IMR-90 (cell line): ENCODE results near the gene HUWE1. TPM values are rescaled to one million over a fixed set of nuclear protein-coding genes. Genes with fewer than 3 reads are reported as not detected.

ENCODE experiments used
- ATAC-seq: fragments of 200-7000 bp; cut with Tn5 transposase; 2 replicates; pipeline ENCODE4 v1.9.1; 2020; ENCODE audit warnings: low read depth, mild to moderate bottlenecking, moderate library complexity
- BruUV-seq: library from RNA; stranded (reverse); fragments of 400-500 nt; replicated peaks from 2 replicates; lab custom pipeline; 2021; lab: Mats Ljungman, UMichigan
- CTCF ChIA-PET: fragments of 300-600 bp; formaldehyde crosslinking; extraction: SDS; loops from one replicate; lab custom pipeline; 2021; ENCODE audit warnings: antibody characterized with exemption; lab: Yijun Ruan, JAX
- POLR2A ChIA-PET: fragments of 300-600 bp; sonication (Branson Sonifier 250); formaldehyde crosslinking; loops from one replicate; lab custom pipeline; 2022; ENCODE audit warnings: antibody characterized with exemption; ENCODE audit not compliant: unreplicated experiment; lab: Charles Lee
- DNase-seq: peaks from one replicate; pipeline ENCODE4 v3.0.0; 2013
- H2AFZ ChIP-seq: replicated peaks from 2 replicates; pipeline ENCODE3; 2013; ENCODE audit warnings: low read length, mild to moderate bottlenecking; ENCODE audit not compliant: poor library complexity
- H2AK5ac ChIP-seq: 2 replicates; pipeline ENCODE4 v1.6.1; 2013; ENCODE audit warnings: low read depth, low read length, inconsistent platforms
- H2AK9ac ChIP-seq: replicated peaks from 2 replicates; pipeline ENCODE3; 2013; ENCODE audit warnings: mild to moderate bottlenecking, low read depth, low read length, moderate library complexity; ENCODE audit not compliant: poor library complexity
- H2BK120ac ChIP-seq: 2 replicates; pipeline ENCODE4 v1.6.1; 2013; ENCODE audit warnings: low read depth, low read length, inconsistent platforms
- H2BK15ac ChIP-seq: 3 replicates; pipeline ENCODE4 v1.6.1; 2013; ENCODE audit warnings: low read depth, low read length, inconsistent platforms
- H2BK20ac ChIP-seq: 2 replicates; pipeline ENCODE4 v1.6.1; 2013; ENCODE audit warnings: low read depth, mild to moderate bottlenecking, inconsistent platforms, low read length, moderate library complexity
- H2BK5ac ChIP-seq: 2 replicates; pipeline ENCODE4 v1.6.1; 2013; ENCODE audit warnings: mild to moderate bottlenecking, low read depth, low read length, inconsistent platforms; ENCODE audit not compliant: poor library complexity, severe bottlenecking
- H3K14ac ChIP-seq: replicated peaks from 2 replicates; pipeline ENCODE4 v1.6.1; 2013; ENCODE audit warnings: low read depth, low read length, inconsistent platforms
- H3K18ac ChIP-seq: 2 replicates; pipeline ENCODE4 v1.6.1; 2013; ENCODE audit warnings: low read depth, low read length, control low read depth
- H3K23ac ChIP-seq: 2 replicates; pipeline ENCODE4 v1.6.1; 2013; ENCODE audit warnings: low read depth, low read length, inconsistent platforms
- H3K27ac ChIP-seq: 2 replicates; pipeline ENCODE4 v1.5.1; 2013; ENCODE audit warnings: mild to moderate bottlenecking, control low read depth, low read length; ENCODE audit not compliant: insufficient read depth
- H3K27me3 ChIP-seq: 2 replicates; pipeline ENCODE4 v1.6.1; 2013; ENCODE audit warnings: low read length; ENCODE audit not compliant: control insufficient read depth, insufficient read depth
- H3K36me3 ChIP-seq: 2 replicates; pipeline ENCODE4 v1.6.1; 2013; ENCODE audit warnings: low read length, mixed read lengths; ENCODE audit not compliant: control insufficient read depth, insufficient read depth
- H3K4ac ChIP-seq: 2 replicates; pipeline ENCODE4 v1.6.1; 2013; ENCODE audit warnings: low read depth, low read length, inconsistent platforms
- H3K4me1 ChIP-seq: 2 replicates; pipeline ENCODE4 v1.6.1; 2013; ENCODE audit warnings: low read length, mixed read lengths; ENCODE audit not compliant: control insufficient read depth, insufficient read depth
- H3K4me2 ChIP-seq: 2 replicates; pipeline ENCODE4 v1.6.1; 2013; ENCODE audit warnings: low read depth, mild to moderate bottlenecking, control low read depth, low read length, moderate library complexity
- H3K4me3 ChIP-seq: 2 replicates; pipeline ENCODE4 v1.5.1; 2013; ENCODE audit warnings: low read depth, mild to moderate bottlenecking, control low read depth, low read length, moderate library complexity; ENCODE audit not compliant: insufficient read depth
- H3K56ac ChIP-seq: 2 replicates; pipeline ENCODE4 v1.6.1; 2013; ENCODE audit warnings: low read length, inconsistent platforms; ENCODE audit not compliant: insufficient read depth; ENCODE audit errors: extremely low read depth
- H3K79me1 ChIP-seq, 2 experiments: 2 replicates each; pipeline ENCODE4 v1.6.1; 2013; ENCODE audit warnings: low read length in 2 of 2, inconsistent platforms in 1 of 2, low read depth in 1 of 2
- H3K9ac ChIP-seq: 2 replicates; pipeline ENCODE4 v1.6.1; 2013; ENCODE audit warnings: low read depth, low read length, control low read depth
- H3K9me1 ChIP-seq: 2 replicates; pipeline ENCODE4 v1.6.1; 2013; ENCODE audit warnings: low read length, inconsistent platforms; ENCODE audit not compliant: insufficient read depth
- H3K9me3 ChIP-seq: 2 replicates; pipeline ENCODE4 v1.6.1; 2013; ENCODE audit warnings: low read length; ENCODE audit not compliant: control insufficient read depth, insufficient read depth
- H4K20me1 ChIP-seq: 2 replicates; pipeline ENCODE4 v1.6.1; 2013; ENCODE audit warnings: low read length, inconsistent platforms; ENCODE audit not compliant: insufficient read depth
- H4K5ac ChIP-seq: 2 replicates; pipeline ENCODE4 v1.6.1; 2013; ENCODE audit warnings: mild to moderate bottlenecking, low read depth, low read length, control low read depth
- H4K8ac ChIP-seq, 2 experiments: 2 replicates each; pipeline ENCODE4 v1.6.1; 2013; ENCODE audit warnings: low read depth in 2 of 2, low read length in 2 of 2, control low read depth in 1 of 2, inconsistent platforms in 1 of 2
- H4K91ac ChIP-seq: 2 replicates; pipeline ENCODE4 v1.6.1; 2013; ENCODE audit warnings: low read depth, low read length, inconsistent platforms; ENCODE audit not compliant: insufficient read depth
- BHLHE40 ChIP-seq: fragments of 150-350 bp; IDR thresholded peaks from 2 replicates; pipeline ENCODE4 v1.6.1; 2016; ENCODE audit warnings: mild to moderate bottlenecking, low read depth, low read length
- CEBPB ChIP-seq: IDR thresholded peaks from 2 replicates; pipeline ENCODE4 v1.6.1; 2012; ENCODE audit warnings: low read depth, low read length, improper control_type of control experiment
- ELK1 ChIP-seq: fragments of 150-350 bp; IDR thresholded peaks from 2 replicates; pipeline ENCODE4 v1.6.1; 2016; ENCODE audit warnings: low read depth, mild to moderate bottlenecking, low read length, moderate library complexity, borderline replicate concordance
- FOS ChIP-seq: fragments of 150-350 bp; IDR thresholded peaks from 2 replicates; pipeline ENCODE4 v1.6.1; 2016; ENCODE audit warnings: low read depth, low read length
- MAZ ChIP-seq: IDR thresholded peaks from 2 replicates; pipeline ENCODE4 v1.6.1; 2012; ENCODE audit warnings: low read depth, mild to moderate bottlenecking, low read length, improper control_type of control experiment, moderate library complexity, borderline replicate concordance
- MXI1 ChIP-seq: IDR thresholded peaks from 2 replicates; pipeline ENCODE4 v1.6.1; 2012; ENCODE audit warnings: low read depth, mild to moderate bottlenecking, low read length, moderate library complexity, borderline replicate concordance
- NFE2L2 ChIP-seq: fragments of 150-350 bp; IDR thresholded peaks from 2 replicates; pipeline ENCODE4 v1.6.1; 2016; ENCODE audit warnings: low read depth, mild to moderate bottlenecking, low read length
- POLR2A ChIP-seq: IDR thresholded peaks from 2 replicates; pipeline ENCODE4 v1.6.1; 2012; ENCODE audit warnings: mild to moderate bottlenecking, low read depth, low read length
- RAD21 ChIP-seq: IDR thresholded peaks from 2 replicates; pipeline ENCODE4 v1.6.1; 2012; ENCODE audit warnings: low read length, improper control_type of control experiment
- RCOR1 ChIP-seq: IDR thresholded peaks from 2 replicates; pipeline ENCODE4 v1.6.1; 2012; ENCODE audit warnings: mild to moderate bottlenecking, low read length, improper control_type of control experiment; ENCODE audit not compliant: insufficient replicate concordance
- RFX5 ChIP-seq: IDR thresholded peaks from 2 replicates; pipeline ENCODE4 v1.8.0; 2012; ENCODE audit warnings: low read depth, mild to moderate bottlenecking, low read length, moderate library complexity
- SMC3 ChIP-seq: fragments of 150-350 bp; IDR thresholded peaks from 2 replicates; pipeline ENCODE4 v1.6.1; 2016; ENCODE audit warnings: low read depth, mild to moderate bottlenecking, antibody characterized with exemption, low read length, moderate library complexity
- USF2 ChIP-seq: fragments of 150-350 bp; IDR thresholded peaks from 2 replicates; pipeline ENCODE4 v1.6.1; 2017; ENCODE audit warnings: mild to moderate bottlenecking, antibody characterized with exemption, low read length, low read depth
- WGBS, 2 experiments: methylation state at CpG; one replicate each; pipeline versions ENCODE4 v1.1.5 to v1.1.7; 2013; ENCODE audit warnings: missing lambda C conversion rate in 2 of 2; ENCODE audit not compliant: insufficient read length in 1 of 2; ENCODE audit errors: extremely low coverage in 2 of 2; 5-methylcytosine and 5-hydroxymethylcytosine counted together
- dilution Hi-C: fragments of 300-500 bp; cut with HindIII; formaldehyde crosslinking; loops from one replicate; pipeline ENCODE4 v1.14.3; 2018; ENCODE audit warnings: low sequenced_read_pairs; ENCODE audit not compliant: unreplicated experiment
- in situ Hi-C: fragments of 300-500 bp; cut with MboI; formaldehyde crosslinking; loops from 3 replicates; pipeline ENCODE4 v1.14.3; 2019; ENCODE audit warnings: low sequenced_read_pairs, inconsistent platforms, mixed read lengths
- intact Hi-C: fragments of 100-400 bp; cut with micrococcal nuclease; formaldehyde crosslinking; loops from 2 replicates; pipeline ENCODE4 v1.10.0; 2022
- polyA plus RNA-seq, 3 experiments: library from polyadenylated mRNA; depleted of rRNA; stranded (reverse); fragments of >200 nt; gene quantifications; 2 replicates each; pipeline ENCODE4 v1.2.3, GENCODE V29; 2012; ENCODE audit warnings: low replicate concordance in 1 of 3
- total RNA-seq: library from RNA; depleted of rRNA; stranded (reverse); fragments of >200 nt; gene quantifications from 2 replicates; pipeline ENCODE4 v1.2.3, GENCODE V29; 2012
- TF ChIP-seq, protein P1 (sequence below): conservative IDR thresholded peaks from 2 replicates; pipeline ENCODE4 v1.5.1; 2012; ENCODE audit warnings: mild to moderate bottlenecking, low read depth, low read length, improper control_type of control experiment

The HUWE1 gene
- total and polyA plus RNA-seq, 2 of the 4 experiments (the other 2 are of a cell fraction): 47.6 to 57.7 TPM

DNA sequence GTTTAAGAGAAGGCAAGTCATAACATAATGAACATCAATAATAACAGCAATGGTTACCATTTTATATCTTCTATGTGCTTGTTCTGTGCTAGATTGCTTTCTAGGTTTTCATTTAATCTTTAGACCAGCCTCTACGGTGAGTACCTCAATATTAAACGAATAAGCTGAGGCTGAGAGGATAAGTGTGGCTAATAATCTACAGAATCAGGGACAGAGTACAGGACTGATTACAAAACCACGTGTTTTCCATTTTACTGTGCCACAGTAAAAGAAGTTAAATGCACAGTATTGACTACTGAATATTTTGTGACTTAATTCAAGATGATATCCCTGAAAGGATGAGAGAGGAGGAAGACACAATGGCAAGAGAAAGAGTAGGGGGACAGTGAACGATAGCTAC, 56.3 kb downstream of the HUWE1 start:
- 0 out of 2 replicates have a peak, but pooled peaks cover 2% of the 10 kb centered on the region for H3K9me1 ChIP-seq
- H3K56ac ChIP-seq: no peak overlapping the region
- in situ Hi-C loops (no loop called here), intact Hi-C loops (loop anchor here (5.0 kb wide), 1 partner anchor 33 kb away; no protein-coding TSS in a partner anchor), dilution Hi-C loops (no loop called here)
- no peak overlapping the region for H4K8ac ChIP-seq
- TF ChIP-seq RFX5 (no peak), FOS (no peak), POLR2A (no peak), MAZ (no peak), ELK1 (no peak), NFE2L2 (no peak), RAD21 (no peak), MXI1 (no peak), SMC3 (no peak), RCOR1 (no peak), USF2 (no peak), CEBPB (no peak), BHLHE40 (no peak)
- TF ChIP-seq, protein P1, sequence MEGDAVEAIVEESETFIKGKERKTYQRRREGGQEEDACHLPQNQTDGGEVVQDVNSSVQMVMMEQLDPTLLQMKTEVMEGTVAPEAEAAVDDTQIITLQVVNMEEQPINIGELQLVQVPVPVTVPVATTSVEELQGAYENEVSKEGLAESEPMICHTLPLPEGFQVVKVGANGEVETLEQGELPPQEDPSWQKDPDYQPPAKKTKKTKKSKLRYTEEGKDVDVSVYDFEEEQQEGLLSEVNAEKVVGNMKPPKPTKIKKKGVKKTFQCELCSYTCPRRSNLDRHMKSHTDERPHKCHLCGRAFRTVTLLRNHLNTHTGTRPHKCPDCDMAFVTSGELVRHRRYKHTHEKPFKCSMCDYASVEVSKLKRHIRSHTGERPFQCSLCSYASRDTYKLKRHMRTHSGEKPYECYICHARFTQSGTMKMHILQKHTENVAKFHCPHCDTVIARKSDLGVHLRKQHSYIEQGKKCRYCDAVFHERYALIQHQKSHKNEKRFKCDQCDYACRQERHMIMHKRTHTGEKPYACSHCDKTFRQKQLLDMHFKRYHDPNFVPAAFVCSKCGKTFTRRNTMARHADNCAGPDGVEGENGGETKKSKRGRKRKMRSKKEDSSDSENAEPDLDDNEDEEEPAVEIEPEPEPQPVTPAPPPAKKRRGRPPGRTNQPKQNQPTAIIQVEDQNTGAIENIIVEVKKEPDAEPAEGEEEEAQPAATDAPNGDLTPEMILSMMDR: no peak
- H4K91ac ChIP-seq: no peak overlapping the region
- H3K9ac ChIP-seq: no peak overlapping the region
- H2BK20ac ChIP-seq: no peak overlapping the region
- H3K27ac ChIP-seq: no peak overlapping the region
- no peak overlapping the region for H3K14ac ChIP-seq
- no peaks in the 10 kb centered on the region for H3K9me3 ChIP-seq
- H3K4me2 ChIP-seq: no peak overlapping the region
- DNase-seq: no peak
- no peak overlapping the region for H3K4me3 ChIP-seq
- H3K79me1 ChIP-seq: peaks cover 9 to 17% of the 10 kb centered on the region in 2 experiments; a peak in 3 of 4 replicates
- no peak overlapping the region for H2AK9ac ChIP-seq
- no CpG with 5 or more reads among the region's 4 CpGs for WGBS, 2 experiments
- H2BK5ac ChIP-seq: peak overlapping the region; percentile 21
- no peak overlapping the region for H2AFZ ChIP-seq
- H3K4ac ChIP-seq: no peak overlapping the region
- ATAC-seq: no peak
- H4K5ac ChIP-seq: no peak overlapping the region
- H3K18ac ChIP-seq: no peak overlapping the region
- no peak overlapping the region for H2AK5ac ChIP-seq
- H3K4me1 ChIP-seq: peaks cover 10% of the 10 kb centered on the region
- peaks cover 24% of the 10 kb centered on the region for H3K36me3 ChIP-seq
- peaks cover 10% of the 10 kb centered on the region; the same call in 1 of the 2 replicates for H4K20me1 ChIP-seq
- no peak overlapping the region for H2BK120ac ChIP-seq
- BruUV-seq: no TSS peak
- no peak overlapping the region for H2BK15ac ChIP-seq
- peaks cover 3% of the 10 kb centered on the region for H3K27me3 ChIP-seq
- ChIA-PET POLR2A (no interaction called here), CTCF (no interaction called here)
- no peak overlapping the region for H3K23ac ChIP-seq
